ENCODE results near the gene HLA-A. TPM values are rescaled to one million over a fixed set of nuclear protein-coding genes. Genes with fewer than 3 reads are reported as not detected.

HLA-A gene
- total and polyA plus RNA-seq, 12 donors = 338 to 2,952 (median 1,253) TPM

DNA sequence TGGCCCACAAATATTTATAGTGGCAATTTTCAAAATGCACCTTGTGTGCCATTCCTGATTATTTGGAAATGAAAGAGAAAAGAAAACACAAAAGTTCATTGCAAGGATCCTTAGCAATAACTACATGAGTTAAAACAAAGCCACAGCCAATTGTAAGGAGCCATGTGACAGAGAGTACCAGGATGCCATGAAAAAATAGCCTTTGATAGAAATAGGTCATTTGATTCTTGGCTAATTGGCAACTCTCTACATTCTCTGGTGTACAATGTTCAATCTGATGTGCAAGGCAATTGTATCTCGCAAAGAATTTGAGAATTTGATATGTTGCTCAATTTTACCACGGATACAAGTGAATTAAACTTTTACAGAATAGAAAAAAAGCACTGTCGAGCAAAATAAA lies 9.6 kb downstream of the HLA-A start:
- WGBS, 4 donors = 53 to 69% (median 62%) methylated on average over 3 of the region's 3 CpGs
- Histone ChIP-seq H3K27ac (no peak overlapping the region), H3K27me3 (no peaks in the 10 kb centered on the region), H3K4me3 (no peak overlapping the region), H3K4me1 (replicated peaks in 1 of 2) (no peaks in the 10 kb centered on the region), H3K9me3 (replicated peaks in 1 of 3) (no peaks in the 10 kb centered on the region), H3K36me3 (replicated peaks in 1 of 2) (no peaks in the 10 kb centered on the region)
- DNase-seq = no peak
- TF ChIP-seq POLR2A (IDR thresholded peaks at IDR 0.05) = no peak
- TF ChIP-seq, protein P1, sequence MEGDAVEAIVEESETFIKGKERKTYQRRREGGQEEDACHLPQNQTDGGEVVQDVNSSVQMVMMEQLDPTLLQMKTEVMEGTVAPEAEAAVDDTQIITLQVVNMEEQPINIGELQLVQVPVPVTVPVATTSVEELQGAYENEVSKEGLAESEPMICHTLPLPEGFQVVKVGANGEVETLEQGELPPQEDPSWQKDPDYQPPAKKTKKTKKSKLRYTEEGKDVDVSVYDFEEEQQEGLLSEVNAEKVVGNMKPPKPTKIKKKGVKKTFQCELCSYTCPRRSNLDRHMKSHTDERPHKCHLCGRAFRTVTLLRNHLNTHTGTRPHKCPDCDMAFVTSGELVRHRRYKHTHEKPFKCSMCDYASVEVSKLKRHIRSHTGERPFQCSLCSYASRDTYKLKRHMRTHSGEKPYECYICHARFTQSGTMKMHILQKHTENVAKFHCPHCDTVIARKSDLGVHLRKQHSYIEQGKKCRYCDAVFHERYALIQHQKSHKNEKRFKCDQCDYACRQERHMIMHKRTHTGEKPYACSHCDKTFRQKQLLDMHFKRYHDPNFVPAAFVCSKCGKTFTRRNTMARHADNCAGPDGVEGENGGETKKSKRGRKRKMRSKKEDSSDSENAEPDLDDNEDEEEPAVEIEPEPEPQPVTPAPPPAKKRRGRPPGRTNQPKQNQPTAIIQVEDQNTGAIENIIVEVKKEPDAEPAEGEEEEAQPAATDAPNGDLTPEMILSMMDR (IDR thresholded peaks at IDR 0.05) = no peak
- intact Hi-C loops (cut with DNase I) = no loop called here

DNA sequence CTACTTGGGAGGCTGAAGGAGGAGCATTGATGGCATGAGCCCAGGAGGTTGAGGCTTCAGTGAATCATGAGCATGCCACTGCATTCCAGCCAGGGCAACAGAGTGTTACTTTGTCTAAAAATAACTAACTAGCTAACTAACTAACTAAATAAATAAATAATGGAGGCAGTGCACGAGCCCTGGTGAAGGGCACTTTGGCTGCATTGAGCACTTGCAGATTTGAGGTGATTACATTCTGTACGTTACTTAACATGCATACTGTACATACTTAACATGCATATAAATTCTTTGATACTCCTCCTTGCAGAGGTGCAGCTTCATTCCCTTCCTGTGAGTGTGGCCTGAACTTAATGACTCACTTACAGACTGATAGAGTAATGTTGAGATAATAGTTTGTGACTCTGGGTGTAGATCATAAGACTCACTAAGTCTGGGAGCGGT lies 10.7 kb downstream of the HLA-A start:
- WGBS, 4 donors = 21 to 84% (median 58%) methylated on average over 3 of the region's 3 CpGs
- no peaks in the 10 kb centered on the region for H3K9me3 ChIP-seq (replicated peaks in 1 of 3)
- H3K4me1 ChIP-seq (replicated peaks in 1 of 2) = no peaks in the 10 kb centered on the region
- DNase-seq = peak in 2 of 7 donors; percentile 42 to 67
- H3K27ac ChIP-seq = peak overlapping the region in 1 of 5 donors; percentile 58
- H3K4me3 ChIP-seq = no peak overlapping the region
- TF ChIP-seq, protein P1 (IDR thresholded peaks at IDR 0.05) = no peak
- TF ChIP-seq POLR2A (IDR thresholded peaks at IDR 0.05) = no peak
- no peaks in the 10 kb centered on the region for H3K36me3 ChIP-seq (replicated peaks in 1 of 2)
- no peaks in the 10 kb centered on the region for H3K27me3 ChIP-seq
- intact Hi-C loops (cut with DNase I) = no loop called here

DNA sequence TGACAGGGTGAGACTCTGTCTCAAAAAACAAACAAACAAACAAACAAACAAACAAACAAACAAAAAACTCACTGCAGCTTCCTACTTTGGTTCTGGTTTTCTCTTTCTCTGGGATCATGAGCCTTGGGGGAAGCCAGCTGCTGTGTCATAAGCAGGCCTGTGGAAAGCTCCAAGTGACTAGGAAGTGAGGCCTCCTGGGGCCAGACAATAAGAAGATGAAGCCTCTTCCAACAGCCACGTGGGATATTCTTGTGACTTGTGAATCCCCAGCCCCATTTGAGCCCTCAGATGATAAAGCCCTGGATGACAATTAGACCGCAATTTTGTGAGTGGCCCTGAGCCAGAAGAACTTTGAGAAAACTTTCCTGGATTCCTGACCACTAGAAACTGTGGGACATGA lies 11.4 kb downstream of the HLA-A start:
- intact Hi-C loops (cut with DNase I) = no loop called here
- Histone ChIP-seq H3K4me3 (no peak overlapping the region), H3K27ac (peak overlapping the region in 1 of 5 donors; percentile 58), H3K27me3 (no peaks in the 10 kb centered on the region), H3K4me1 (replicated peaks in 1 of 2) (no peaks in the 10 kb centered on the region), H3K36me3 (replicated peaks in 1 of 2) (no peaks in the 10 kb centered on the region), H3K9me3 (replicated peaks in 1 of 3) (no peaks in the 10 kb centered on the region)
- no peak for DNase-seq
- 25 to 90% (median 59%) methylated on average over 1 to 2 of the region's 2 CpGs for WGBS, 4 donors
- TF ChIP-seq, protein P1 (IDR thresholded peaks at IDR 0.05) = no peak
- no peak for TF ChIP-seq POLR2A (IDR thresholded peaks at IDR 0.05)

DNA sequence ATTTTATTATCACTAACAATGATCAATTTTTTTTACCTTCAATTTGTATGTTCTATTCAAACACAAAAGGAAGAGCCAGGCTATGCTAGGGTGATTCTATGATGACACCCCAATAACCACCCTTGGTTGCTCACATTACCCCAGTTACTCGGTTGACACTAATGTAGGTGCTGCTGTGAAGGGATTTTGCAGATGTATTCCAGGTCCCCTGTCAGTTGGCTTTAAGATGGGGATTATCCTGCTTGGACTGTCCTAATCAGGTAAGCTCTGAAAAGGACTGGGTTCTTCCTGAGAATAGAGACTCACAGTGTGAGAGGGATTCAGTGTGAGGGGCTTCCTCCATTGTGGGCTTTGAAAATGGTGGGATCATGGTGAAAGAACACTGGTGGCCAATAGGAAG lies 11.9 kb downstream of the HLA-A start:
- TF ChIP-seq, protein P1 (IDR thresholded peaks at IDR 0.05) = no peak
- no peak for TF ChIP-seq POLR2A (IDR thresholded peaks at IDR 0.05)
- intact Hi-C loops (cut with DNase I) = no loop called here
- Histone ChIP-seq H3K27ac (no peak overlapping the region), H3K4me1 (replicated peaks in 1 of 2) (peaks cover 0 to 3% of the 10 kb centered on the region in 2 donors), H3K27me3 (no peaks in the 10 kb centered on the region), H3K4me3 (no peak overlapping the region), H3K9me3 (replicated peaks in 1 of 3) (no peaks in the 10 kb centered on the region), H3K36me3 (replicated peaks in 1 of 2) (no peaks in the 10 kb centered on the region)
- WGBS, 4 donors = 0 to 80% (median 40%) methylated on average over 1 of the region's 1 CpG
- no peak for DNase-seq

Data from adrenal gland (tissue), 12 donors.